ENCODE data around the gene STMN3.

STMN3 gene

GRCh38 chr20:63695424-63696305, 42.4 kb upstream of the STMN3 start:
- in situ Hi-C loops (cut with MboI; ENCODE audit: low sequenced_read_pairs, unreplicated experiment), result no loop called here
- DNase-seq (ENCODE audit: low spot score), result no peak
- no peak for TF ChIP-seq CTCF (IDR thresholded peaks at IDR 0.05; ENCODE audit: borderline replicate concordance, control extremely low read depth, extremely low read depth, insufficient read depth, missing control alignments)

- no peak for TF ChIP-seq CTCF (IDR thresholded peaks at IDR 0.05; ENCODE audit: borderline replicate concordance, control extremely low read depth, extremely low read depth, insufficient read depth, missing control alignments)
- in situ Hi-C loops (cut with MboI; ENCODE audit: low sequenced_read_pairs, unreplicated experiment), result no loop called here
- no peak for DNase-seq (ENCODE audit: low spot score)
These were observed 41.6 kb upstream of the STMN3 start for GRCh38 chr20:63694584-63695423.

- in situ Hi-C loops (cut with MboI; ENCODE audit: low sequenced_read_pairs, unreplicated experiment), result no loop called here
- DNase-seq (ENCODE audit: low spot score), result no peak
- no peak for TF ChIP-seq CTCF (IDR thresholded peaks at IDR 0.05; ENCODE audit: borderline replicate concordance, control extremely low read depth, extremely low read depth, insufficient read depth, missing control alignments)
These were observed 40.7 kb upstream of the STMN3 start for GRCh38 chr20:63693733-63694583.

GRCh38 chr20:63693083-63693732, 40.0 kb upstream of the STMN3 start:
- no peak for TF ChIP-seq CTCF (IDR thresholded peaks at IDR 0.05; ENCODE audit: borderline replicate concordance, control extremely low read depth, extremely low read depth, insufficient read depth, missing control alignments)
- in situ Hi-C loops (cut with MboI; ENCODE audit: low sequenced_read_pairs, unreplicated experiment), result no loop called here
- no peak for DNase-seq (ENCODE audit: low spot score)

- in situ Hi-C loops (cut with MboI; ENCODE audit: low sequenced_read_pairs, unreplicated experiment), result no loop called here
- no peak for TF ChIP-seq CTCF (IDR thresholded peaks at IDR 0.05; ENCODE audit: borderline replicate concordance, control extremely low read depth, extremely low read depth, insufficient read depth, missing control alignments)
These were observed 39.3 kb upstream of the STMN3 start for GRCh38 chr20:63692436-63693082.

More at GRCh38 chr20:63692436-63693082, 39.3 kb upstream of the STMN3 start:
- no peak for DNase-seq (ENCODE audit: low spot score)

All from GM13976 (cell line).